Vagina (tissue), 2 donors: ENCODE data around the gene MEFV. TPM values are rescaled to one million over a fixed set of nuclear protein-coding genes. Genes with fewer than 3 reads are reported as not detected.

Experiments used
- DNase-seq, 2 donors: peaks; one replicate each; pipeline ENCODE4 v3.0.0-alpha.2; 2017; ENCODE audit errors: extremely low spot score in 2 of 2
- H3K27ac ChIP-seq: fragments of 200-600 bp; sonication (generic); one replicate; pipeline ENCODE4 v1.5.1; 2019
- H3K27me3 ChIP-seq: fragments of 200-600 bp; sonication (generic); one replicate; pipeline ENCODE4 v1.5.1; 2019
- H3K36me3 ChIP-seq, 2 donors: fragments of 200-600 bp; sonication (generic); one replicate each; pipeline ENCODE4 v1.5.1; 2017 to 2019
- H3K4me1 ChIP-seq: fragments of 200-600 bp; sonication (generic); one replicate; pipeline ENCODE4 v1.5.1; 2019
- H3K4me3 ChIP-seq, 2 donors: fragments of 200-600 bp; sonication (generic); 1 replicate in 1 of 2; 2 replicates in 1 of 2; pipeline ENCODE4 v1.5.1; 2016 to 2019
- H3K9me3 ChIP-seq: fragments of 200-600 bp; sonication (generic); one replicate; pipeline ENCODE4 v1.5.1; 2019
- POLR2A ChIP-seq, 2 donors: fragments of 450-650 bp; IDR thresholded peaks; one replicate each; pipeline ENCODE4 v1.6.1; 2017; ENCODE audit warnings: antibody characterized with exemption in 2 of 2, mild to moderate bottlenecking in 2 of 2, moderate library complexity in 2 of 2
- POLR2AphosphoS5 ChIP-seq, 2 donors: sonication (generic); formaldehyde crosslinking; IDR thresholded peaks; one replicate each; pipeline ENCODE4 v1.9.0; 2017; ENCODE audit warnings: antibody characterized with exemption in 2 of 2, mild to moderate bottlenecking in 2 of 2, low read depth in 1 of 2; ENCODE audit not compliant: insufficient read depth in 1 of 2
- intact Hi-C: fragments of 100-400 bp; cut with DNase I; formaldehyde crosslinking; loops from one replicate; pipeline ENCODE4 v1.15.1; 2023
- total RNA-seq: library from RNA; depleted of rRNA; stranded (reverse); fragments of >200 nt; gene quantifications from one replicate; pipeline ENCODE4 v1.2.3, GENCODE V29; 2016
- TF ChIP-seq, protein P1 (sequence below), 3 experiments: fragments of 450-650 bp in 2 of 3; fragments of 200-600 bp in 1 of 3; sonication (generic) in 1 of 3; IDR thresholded peaks; one replicate each; pipeline ENCODE4 v1.5.1; 2017 to 2019; ENCODE audit warnings: antibody characterized with exemption in 3 of 3, mild to moderate bottlenecking in 2 of 3, moderate library complexity in 2 of 3

Gene MEFV
- total RNA-seq, 1 donor from 2014 or later: 1.5 TPM

DNA sequence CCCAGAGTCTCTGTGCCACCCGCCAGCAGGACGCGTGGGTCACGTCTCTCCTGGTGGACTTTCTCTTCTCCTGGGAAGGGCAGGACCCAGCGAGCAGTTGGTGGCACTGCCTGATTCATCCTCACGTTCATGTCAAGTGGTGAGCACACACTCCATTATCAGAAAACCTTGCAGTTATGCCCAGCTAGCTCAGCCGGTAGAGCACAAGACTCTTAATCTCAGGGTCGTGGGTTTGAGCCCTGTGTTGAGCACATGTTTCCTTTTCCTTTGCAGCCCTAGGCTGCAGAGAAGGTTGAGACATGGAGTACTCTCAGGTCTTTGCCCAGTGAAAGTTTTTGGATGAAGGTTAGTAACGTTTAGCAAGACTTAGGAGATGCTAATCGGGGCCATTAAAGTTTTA lies 60.5 kb downstream of the MEFV start:
- Histone ChIP-seq H3K27me3 (peaks cover 24% of the 10 kb centered on the region), H3K4me3 (no peak overlapping the region), H3K36me3 (no peaks in the 10 kb centered on the region), H3K4me1 (no peaks in the 10 kb centered on the region), H3K27ac (no peak overlapping the region), H3K9me3 (no peaks in the 10 kb centered on the region)
- no peak for DNase-seq
- intact Hi-C loops: no loop called here
- TF ChIP-seq POLR2AphosphoS5 (IDR thresholded peaks at IDR 0.05; ENCODE audit: insufficient read depth in 1 of 2, low read depth in 1 of 2) (no peak), POLR2A (IDR thresholded peaks at IDR 0.05) (no peak)
- TF ChIP-seq, protein P1, sequence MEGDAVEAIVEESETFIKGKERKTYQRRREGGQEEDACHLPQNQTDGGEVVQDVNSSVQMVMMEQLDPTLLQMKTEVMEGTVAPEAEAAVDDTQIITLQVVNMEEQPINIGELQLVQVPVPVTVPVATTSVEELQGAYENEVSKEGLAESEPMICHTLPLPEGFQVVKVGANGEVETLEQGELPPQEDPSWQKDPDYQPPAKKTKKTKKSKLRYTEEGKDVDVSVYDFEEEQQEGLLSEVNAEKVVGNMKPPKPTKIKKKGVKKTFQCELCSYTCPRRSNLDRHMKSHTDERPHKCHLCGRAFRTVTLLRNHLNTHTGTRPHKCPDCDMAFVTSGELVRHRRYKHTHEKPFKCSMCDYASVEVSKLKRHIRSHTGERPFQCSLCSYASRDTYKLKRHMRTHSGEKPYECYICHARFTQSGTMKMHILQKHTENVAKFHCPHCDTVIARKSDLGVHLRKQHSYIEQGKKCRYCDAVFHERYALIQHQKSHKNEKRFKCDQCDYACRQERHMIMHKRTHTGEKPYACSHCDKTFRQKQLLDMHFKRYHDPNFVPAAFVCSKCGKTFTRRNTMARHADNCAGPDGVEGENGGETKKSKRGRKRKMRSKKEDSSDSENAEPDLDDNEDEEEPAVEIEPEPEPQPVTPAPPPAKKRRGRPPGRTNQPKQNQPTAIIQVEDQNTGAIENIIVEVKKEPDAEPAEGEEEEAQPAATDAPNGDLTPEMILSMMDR (IDR thresholded peaks at IDR 0.05): no peak

DNA sequence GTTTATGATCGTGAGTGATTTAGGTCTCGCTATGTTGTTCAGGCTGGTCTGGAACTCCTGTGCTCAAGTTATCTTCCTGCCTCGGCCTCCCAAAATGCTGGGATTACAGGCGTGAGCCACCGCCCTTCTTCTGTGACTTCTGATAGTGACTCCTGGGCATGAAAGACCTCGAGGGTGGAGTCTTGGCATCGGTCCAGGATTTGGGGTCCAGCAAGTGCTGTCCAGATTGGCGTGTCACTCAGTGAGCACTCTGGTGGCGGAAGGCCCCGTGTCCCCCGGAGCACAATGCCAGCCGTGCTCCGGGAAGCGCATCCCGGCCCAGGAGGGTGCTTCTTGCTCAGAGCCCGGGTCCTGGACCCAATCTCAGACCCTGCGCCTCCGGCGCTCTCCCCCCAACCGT lies 61.6 kb downstream of the MEFV start:
- Histone ChIP-seq H3K27me3 (peaks cover 30% of the 10 kb centered on the region), H3K4me3 (no peak overlapping the region), H3K27ac (no peak overlapping the region), H3K9me3 (no peaks in the 10 kb centered on the region), H3K4me1 (peaks cover 4% of the 10 kb centered on the region), H3K36me3 (no peaks in the 10 kb centered on the region)
- intact Hi-C loops: no loop called here
- no peak for DNase-seq
- TF ChIP-seq, protein P1 (IDR thresholded peaks at IDR 0.05): no peak
- TF ChIP-seq POLR2A (IDR thresholded peaks at IDR 0.05): no peak
- no peak for TF ChIP-seq POLR2AphosphoS5 (IDR thresholded peaks at IDR 0.05; ENCODE audit: insufficient read depth in 1 of 2, low read depth in 1 of 2)

DNA sequence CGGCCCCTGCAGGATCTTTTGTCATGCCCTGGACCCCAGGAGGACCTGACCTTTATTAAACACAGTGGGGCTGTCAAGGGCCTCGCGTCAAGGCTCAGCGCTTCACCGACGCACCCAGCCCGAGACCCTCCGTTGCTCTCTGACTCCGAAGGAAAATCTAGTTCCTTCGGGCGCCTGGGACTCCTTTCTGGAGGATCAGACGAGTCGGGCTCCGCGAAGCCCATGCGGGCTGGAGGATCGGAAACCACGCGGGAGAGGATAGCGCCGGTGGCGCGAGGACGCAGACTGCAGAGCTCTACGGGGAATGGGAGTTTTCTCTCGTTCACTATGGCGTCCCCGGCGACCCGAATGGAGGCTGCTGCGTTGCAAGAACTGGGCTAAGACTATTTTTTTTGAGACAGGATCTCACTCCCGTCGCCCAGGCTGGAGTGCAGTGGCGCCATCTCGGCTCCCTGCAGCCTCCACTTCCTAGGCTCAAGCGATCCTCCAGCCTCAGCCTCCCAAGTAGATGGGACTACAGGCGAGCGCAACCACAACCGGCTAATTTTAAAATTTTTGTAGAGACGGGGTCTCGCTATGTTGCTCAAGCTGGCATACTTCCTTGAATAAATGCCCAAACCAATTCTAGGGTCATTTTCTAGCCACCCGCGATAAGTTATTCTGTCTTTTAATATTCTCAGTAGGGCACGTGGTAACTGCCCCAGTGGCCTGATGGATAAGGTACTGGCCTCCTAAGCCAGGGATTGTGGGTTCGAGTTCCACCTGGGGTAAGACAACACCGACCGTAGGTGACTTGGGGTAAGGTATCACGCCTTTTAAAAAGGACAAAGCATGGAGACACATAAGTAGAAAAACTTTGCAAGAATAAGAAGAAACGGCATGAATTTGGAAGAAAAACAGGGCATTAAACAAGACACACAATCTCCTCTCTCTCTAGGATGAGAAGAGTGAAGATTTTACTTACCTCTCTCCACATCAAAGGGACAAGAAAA lies 62.9 kb downstream of the MEFV start:
- H3K9me3 ChIP-seq: no peaks in the 10 kb centered on the region
- TF ChIP-seq POLR2AphosphoS5 (IDR thresholded peaks at IDR 0.05; ENCODE audit: insufficient read depth in 1 of 2, low read depth in 1 of 2) (no peak), POLR2A (IDR thresholded peaks at IDR 0.05) (no peak)
- TF ChIP-seq, protein P1 (IDR thresholded peaks at IDR 0.05): no peak
- H3K27me3 ChIP-seq: peaks cover 30% of the 10 kb centered on the region
- intact Hi-C loops: no loop called here
- no peak for DNase-seq
- H3K27ac ChIP-seq: no peak overlapping the region
- peaks cover 17% of the 10 kb centered on the region for H3K4me1 ChIP-seq
- no peak overlapping the region for H3K4me3 ChIP-seq
- H3K36me3 ChIP-seq: no peaks in the 10 kb centered on the region

DNA sequence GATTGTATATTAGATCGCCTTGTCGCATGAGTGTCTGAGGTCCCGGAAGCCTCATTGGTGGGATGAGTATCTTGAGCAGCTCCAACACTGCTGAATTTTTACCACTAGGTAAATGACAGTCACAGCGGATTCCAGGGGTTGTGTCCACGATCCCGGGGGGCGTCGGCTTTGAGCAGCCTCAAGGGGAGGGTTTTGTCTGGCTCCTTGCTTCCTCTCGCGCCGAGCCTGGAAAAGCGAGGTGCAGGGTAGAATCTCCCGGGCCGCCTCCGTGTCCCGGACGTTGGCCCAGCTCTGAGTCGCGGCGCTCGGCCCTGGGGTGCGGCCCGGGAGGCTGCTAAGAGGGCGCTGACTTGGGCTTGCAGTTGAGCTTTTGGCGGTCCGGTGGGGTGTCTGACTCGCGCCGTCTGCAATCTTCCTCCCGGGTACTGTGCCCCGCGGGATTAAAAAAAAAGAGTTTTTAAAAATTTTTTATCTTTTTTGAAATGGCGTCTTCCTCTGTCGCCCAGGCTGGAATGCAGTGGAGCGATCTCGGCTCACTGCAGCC lies 63.9 kb downstream of the MEFV start:
- Histone ChIP-seq H3K36me3 (no peaks in the 10 kb centered on the region), H3K27ac (no peak overlapping the region), H3K4me1 (peaks cover 21% of the 10 kb centered on the region), H3K4me3 (no peak overlapping the region), H3K27me3 (peaks cover 30% of the 10 kb centered on the region), H3K9me3 (no peaks in the 10 kb centered on the region)
- intact Hi-C loops: no loop called here
- no peak for DNase-seq
- TF ChIP-seq POLR2A (IDR thresholded peaks at IDR 0.05): no peak
- TF ChIP-seq, protein P1 (IDR thresholded peaks at IDR 0.05): no peak
- TF ChIP-seq POLR2AphosphoS5 (IDR thresholded peaks at IDR 0.05; ENCODE audit: insufficient read depth in 1 of 2, low read depth in 1 of 2): no peak

Other genes starting within 250 kb of the MEFV start
- gene CLDN9, start 243.7 kb downstream of the MEFV start, total RNA-seq: not detected
- gene CLDN6, start 238.4 kb downstream of the MEFV start, total RNA-seq: not detected
- gene TNFRSF12A, start 236.3 kb downstream of the MEFV start, total RNA-seq: 12.3 TPM
- 39.0 TPM for gene HCFC1R1, start 232.7 kb downstream of the MEFV start, total RNA-seq
- 22.6 TPM for gene THOC6, start 232.6 kb downstream of the MEFV start, total RNA-seq
- gene BICDL2, start 219.7 kb downstream of the MEFV start, total RNA-seq: 52.5 TPM
- gene MMP25, start 210.1 kb downstream of the MEFV start, total RNA-seq: 0.25 TPM
- 13.0 TPM for gene IL32, start 191.0 kb downstream of the MEFV start, total RNA-seq
- gene ZSCAN10, start 157.3 kb downstream of the MEFV start, total RNA-seq: not detected
- gene ZNF205, start 144.0 kb downstream of the MEFV start, total RNA-seq: 14.2 TPM
- gene ZNF213, start 121.6 kb downstream of the MEFV start, total RNA-seq: 7.6 TPM
- not detected for gene OR1F1, start 68.4 kb downstream of the MEFV start, total RNA-seq
- 5.2 TPM for gene ZNF200, start 21.5 kb downstream of the MEFV start, total RNA-seq
- gene ZNF263, start 26.9 kb upstream of the MEFV start, total RNA-seq: 29.7 TPM
- gene TIGD7, start 48.8 kb upstream of the MEFV start, total RNA-seq: 2.2 TPM
- gene ZNF75A, start 48.9 kb upstream of the MEFV start, total RNA-seq: 24.6 TPM
- gene OR2C1, start 99.3 kb upstream of the MEFV start, total RNA-seq: 0.74 TPM
- 19.6 TPM for gene ZSCAN32, start 144.4 kb upstream of the MEFV start, total RNA-seq
- gene ZNF174, start 144.6 kb upstream of the MEFV start, total RNA-seq: 14.0 TPM
- gene ZNF597, start 186.9 kb upstream of the MEFV start, total RNA-seq: 2.0 TPM
- gene NAA60, start 187.0 kb upstream of the MEFV start, total RNA-seq: 58.4 TPM
- gene C16orf90, start 238.9 kb upstream of the MEFV start, total RNA-seq: not detected
- gene CLUAP1, start 244.4 kb upstream of the MEFV start, total RNA-seq: 22.8 TPM